ENCODE data around the gene CNTNAP2.

- no peak for TF ChIP-seq CTCF (IDR thresholded peaks at IDR 0.05)
- no peak for TF ChIP-seq EP300 (IDR thresholded peaks at IDR 0.05)
- TF ChIP-seq POLR2AphosphoS5 (IDR thresholded peaks at IDR 0.05): no peak
- TF ChIP-seq POLR2A (IDR thresholded peaks at IDR 0.05): no peak
Measured at GRCh38 chr7:146557971-146558469, 441.4 kb downstream of the CNTNAP2 start.

Data from stomach (tissue), 4 donors.